ENCODE data around the gene PPARG.

The PPARG gene

DNA sequence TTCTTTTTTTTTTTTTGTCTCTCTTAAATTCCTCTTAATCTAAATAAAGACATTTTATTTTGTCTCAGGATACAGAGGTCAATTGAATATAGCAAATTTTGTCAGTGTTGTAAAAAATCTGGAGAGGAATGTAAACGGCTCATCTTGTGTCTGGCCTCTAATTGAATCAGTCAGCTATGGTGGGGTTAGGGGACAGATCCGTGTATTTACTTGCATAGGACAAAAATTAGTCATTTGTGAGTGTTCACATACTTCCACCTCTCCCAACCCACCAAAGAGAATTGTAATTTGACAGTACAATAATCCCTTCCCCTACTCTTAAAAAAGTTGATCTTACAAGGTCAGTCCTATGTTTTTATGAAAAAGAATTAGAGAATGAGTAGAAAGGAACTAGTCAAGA, 18.3 kb downstream of the PPARG start:
- TF ChIP-seq, protein P1, sequence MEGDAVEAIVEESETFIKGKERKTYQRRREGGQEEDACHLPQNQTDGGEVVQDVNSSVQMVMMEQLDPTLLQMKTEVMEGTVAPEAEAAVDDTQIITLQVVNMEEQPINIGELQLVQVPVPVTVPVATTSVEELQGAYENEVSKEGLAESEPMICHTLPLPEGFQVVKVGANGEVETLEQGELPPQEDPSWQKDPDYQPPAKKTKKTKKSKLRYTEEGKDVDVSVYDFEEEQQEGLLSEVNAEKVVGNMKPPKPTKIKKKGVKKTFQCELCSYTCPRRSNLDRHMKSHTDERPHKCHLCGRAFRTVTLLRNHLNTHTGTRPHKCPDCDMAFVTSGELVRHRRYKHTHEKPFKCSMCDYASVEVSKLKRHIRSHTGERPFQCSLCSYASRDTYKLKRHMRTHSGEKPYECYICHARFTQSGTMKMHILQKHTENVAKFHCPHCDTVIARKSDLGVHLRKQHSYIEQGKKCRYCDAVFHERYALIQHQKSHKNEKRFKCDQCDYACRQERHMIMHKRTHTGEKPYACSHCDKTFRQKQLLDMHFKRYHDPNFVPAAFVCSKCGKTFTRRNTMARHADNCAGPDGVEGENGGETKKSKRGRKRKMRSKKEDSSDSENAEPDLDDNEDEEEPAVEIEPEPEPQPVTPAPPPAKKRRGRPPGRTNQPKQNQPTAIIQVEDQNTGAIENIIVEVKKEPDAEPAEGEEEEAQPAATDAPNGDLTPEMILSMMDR (IDR thresholded peaks at IDR 0.05; ENCODE audit: control extremely low read depth, extremely low read depth, low read depth, missing control alignments), result no peak
- DNase-seq (ENCODE audit: extremely low spot score), result no peak
- CTCF ChIA-PET, result no interaction called here
- POLR2A ChIA-PET, result no interaction called here

- TF ChIP-seq, protein P1 (IDR thresholded peaks at IDR 0.05; ENCODE audit: control extremely low read depth, extremely low read depth, low read depth, missing control alignments), result no peak
- ChIA-PET POLR2A (no interaction called here), CTCF (no interaction called here)
- DNase-seq (ENCODE audit: extremely low spot score), result no peak
Measured at GRCh38 chr3:12308517-12308916, 19.6 kb downstream of the PPARG start.

DNA sequence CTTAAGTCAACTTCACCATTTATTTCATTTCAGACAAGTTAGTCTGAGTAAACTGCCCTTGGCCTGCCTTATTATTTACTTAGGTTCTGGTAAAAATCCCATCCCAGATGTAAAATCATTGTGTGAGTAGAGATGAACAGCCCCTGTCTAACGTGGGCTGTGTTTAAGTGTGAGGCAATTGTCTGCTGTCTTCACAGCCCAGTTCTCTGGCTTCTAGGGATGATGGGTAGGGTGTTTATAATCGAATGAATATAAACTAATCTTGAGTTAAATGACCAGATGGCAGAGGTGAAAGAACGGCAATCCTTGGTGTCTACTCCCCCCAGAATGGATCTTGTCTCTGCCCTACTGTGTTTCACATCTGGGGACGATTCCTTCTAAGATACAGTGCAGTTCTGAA, 20.8 kb downstream of the PPARG start:
- TF ChIP-seq, protein P1 (IDR thresholded peaks at IDR 0.05; ENCODE audit: control extremely low read depth, extremely low read depth, low read depth, missing control alignments), result no peak
- ChIA-PET POLR2A (no interaction called here), CTCF (no interaction called here)
- DNase-seq (ENCODE audit: extremely low spot score), result no peak

DNA sequence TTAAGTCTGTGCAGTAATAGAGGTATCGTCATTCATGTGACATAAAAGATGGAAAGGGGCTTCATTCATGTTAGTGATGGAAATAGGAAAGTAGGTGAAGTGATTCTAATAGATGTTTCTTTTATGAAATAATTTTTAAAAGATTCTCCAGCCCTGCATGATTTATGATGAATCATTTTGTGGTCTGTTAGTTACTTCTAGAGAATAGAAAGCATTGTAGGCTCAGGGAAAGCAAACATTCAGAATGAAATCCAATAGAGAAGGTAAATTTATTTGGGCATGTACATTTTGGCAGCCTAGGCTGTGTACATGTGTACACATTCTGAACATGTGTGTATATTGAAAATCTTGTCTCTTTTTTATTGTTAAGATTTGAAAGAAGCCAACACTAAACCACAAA, 23.1 kb downstream of the PPARG start:
- DNase-seq (ENCODE audit: extremely low spot score), result no peak
- CTCF ChIA-PET, result no interaction called here
- POLR2A ChIA-PET, result no interaction called here

GRCh38 chr3:12313519-12313918, 24.6 kb downstream of the PPARG start:
- TF ChIP-seq, protein P1 (IDR thresholded peaks at IDR 0.05; ENCODE audit: control extremely low read depth, extremely low read depth, low read depth, missing control alignments), result no peak
- ChIA-PET POLR2A (no interaction called here), CTCF (no interaction called here)
- no peak for DNase-seq (ENCODE audit: extremely low spot score)

More for the DNA sequence above, 23.1 kb downstream of the PPARG start:
- TF ChIP-seq, protein P1 (IDR thresholded peaks at IDR 0.05; ENCODE audit: control extremely low read depth, extremely low read depth, low read depth, missing control alignments), result no peak

- ChIA-PET POLR2A (no interaction called here), CTCF (no interaction called here)
- TF ChIP-seq, protein P1 (IDR thresholded peaks at IDR 0.05; ENCODE audit: control extremely low read depth, extremely low read depth, low read depth, missing control alignments), result no peak
- no peak for DNase-seq (ENCODE audit: extremely low spot score)
Measured at GRCh38 chr3:12316253-12316652, 27.4 kb downstream of the PPARG start.

GRCh38 chr3:12316729-12317351, 28.0 kb downstream of the PPARG start:
- ChIA-PET CTCF (no interaction called here), POLR2A (no interaction called here)
- no peak for DNase-seq (ENCODE audit: extremely low spot score)
- TF ChIP-seq, protein P1 (IDR thresholded peaks at IDR 0.05; ENCODE audit: control extremely low read depth, extremely low read depth, low read depth, missing control alignments), result no peak

Data from GM10248 (cell line).